HG03095 (cell line): ENCODE results near the gene RPRD1B.
"Not testable (repeated sequence)": the region's sequence is repeated elsewhere in the genome, so short reads cannot be mapped to it uniquely, and the experiment has no call there.

Source experiments
- ATAC-seq: cut with Tn5 transposase; IDR thresholded peaks from one replicate; pipeline ENCODE4 v1.9.1; 2021; ENCODE audit warnings: moderate library complexity; ENCODE audit not compliant: unreplicated experiment

Gene RPRD1B

DNA sequence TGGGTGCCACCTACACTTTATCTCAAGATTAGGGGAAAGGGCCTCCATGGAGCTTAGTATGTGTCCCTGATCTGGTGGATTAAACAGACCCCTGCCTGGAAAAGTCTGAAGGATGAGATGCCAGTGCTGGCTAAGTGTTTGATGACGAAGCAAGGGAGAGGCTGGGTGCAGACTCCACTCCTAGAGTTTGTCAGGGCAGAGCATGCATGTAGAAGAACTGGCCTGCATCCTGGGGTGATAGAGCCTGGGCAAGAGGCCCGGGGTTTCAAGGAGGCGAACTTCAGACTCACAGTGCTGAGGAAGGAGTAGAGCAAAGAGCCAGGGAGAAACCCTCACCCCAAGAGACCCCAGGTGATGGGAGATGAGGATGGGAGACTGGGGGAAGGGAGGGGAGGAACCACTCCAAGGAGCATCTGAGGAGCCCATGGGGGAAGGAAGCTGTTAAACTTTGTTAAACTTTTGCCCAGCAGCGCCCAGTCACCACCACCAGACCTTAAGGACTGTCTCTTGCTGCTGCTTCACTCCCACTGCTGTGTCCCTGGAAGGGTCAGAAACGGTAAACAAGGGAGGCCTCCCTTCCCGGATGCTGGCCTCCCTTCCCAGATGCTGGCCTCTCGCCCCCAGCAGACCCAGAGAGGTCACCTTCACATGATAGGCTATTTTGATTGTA, 61.6 kb downstream of the RPRD1B start:
- ATAC-seq: no peak

DNA sequence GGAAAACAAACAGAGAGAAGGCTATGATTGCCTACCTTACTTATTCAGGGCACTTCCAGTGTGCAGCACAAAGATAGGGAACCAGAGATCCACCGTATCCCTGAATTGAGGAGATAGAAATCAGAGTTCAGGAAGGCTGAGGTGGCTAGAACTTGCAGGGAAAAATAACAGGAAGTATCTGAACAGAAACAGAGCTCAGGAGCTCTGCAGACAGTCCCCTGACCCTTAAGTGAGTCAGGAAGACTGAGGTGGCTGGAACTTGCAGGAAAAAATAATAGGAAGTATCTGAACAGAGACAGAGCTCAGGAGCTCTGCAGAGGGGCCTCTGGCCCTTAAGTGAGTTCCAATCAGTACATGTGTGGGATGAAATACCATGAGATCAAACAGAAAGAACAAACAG, 65.4 kb downstream of the RPRD1B start:
- no peak for ATAC-seq

DNA sequence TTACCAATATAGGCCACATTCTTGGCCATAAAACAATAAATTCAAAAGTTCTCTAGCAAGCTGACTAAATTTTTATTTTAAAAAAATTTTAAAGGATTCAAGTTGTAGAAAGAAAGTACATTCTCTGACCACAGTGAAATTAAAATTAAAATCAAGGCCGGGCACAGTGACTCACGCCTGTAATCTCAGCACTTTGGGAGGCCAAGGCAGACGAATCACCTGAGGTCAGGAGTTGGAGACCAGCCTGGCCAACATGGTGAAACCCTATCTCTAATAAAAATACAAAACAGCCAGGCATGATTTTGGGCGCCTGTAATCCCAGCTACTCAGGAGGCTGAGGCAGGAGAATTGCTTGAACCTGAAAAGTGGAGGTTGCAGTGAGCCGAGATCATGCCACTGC, 68.7 kb downstream of the RPRD1B start:
- not testable (repeated sequence) for ATAC-seq

DNA sequence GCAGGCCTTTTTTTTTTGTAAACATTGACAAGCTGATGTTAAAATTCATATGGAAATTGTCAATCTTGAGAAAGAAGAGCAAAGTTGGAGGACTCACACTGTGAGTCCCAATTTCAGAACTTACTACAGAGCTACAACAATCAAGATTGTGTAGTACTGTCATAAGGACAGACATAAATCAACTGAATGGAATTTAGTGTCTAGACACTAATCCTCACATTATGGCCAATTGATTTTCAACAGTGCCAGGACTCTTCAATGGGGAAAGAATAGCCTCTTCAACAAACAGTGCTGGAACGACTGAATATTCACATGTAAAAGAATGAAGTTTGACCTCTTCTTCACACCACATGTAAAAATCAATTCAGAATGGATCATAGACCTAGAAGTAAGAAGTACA, 70.7 kb downstream of the RPRD1B start:
- no peak for ATAC-seq

DNA sequence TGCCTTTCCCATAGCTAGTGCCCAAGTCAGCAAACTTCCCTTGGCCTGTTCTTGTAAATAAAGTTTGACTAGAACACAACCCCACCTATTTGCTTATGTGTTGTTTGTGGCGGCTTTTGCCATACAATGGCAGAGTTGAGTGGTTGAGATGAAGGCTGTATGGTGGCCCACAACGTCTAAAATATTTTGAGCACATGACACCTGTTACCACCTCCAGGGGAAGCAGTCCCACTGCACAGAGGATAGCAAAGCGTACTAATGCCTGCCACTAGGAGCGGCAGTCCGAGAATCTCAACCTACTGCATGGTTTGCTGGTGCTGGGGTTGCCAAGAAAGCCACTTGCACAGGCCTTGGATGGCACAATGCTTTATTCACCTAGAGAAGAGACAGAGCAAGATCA, 72.9 kb downstream of the RPRD1B start:
- ATAC-seq: no peak

DNA sequence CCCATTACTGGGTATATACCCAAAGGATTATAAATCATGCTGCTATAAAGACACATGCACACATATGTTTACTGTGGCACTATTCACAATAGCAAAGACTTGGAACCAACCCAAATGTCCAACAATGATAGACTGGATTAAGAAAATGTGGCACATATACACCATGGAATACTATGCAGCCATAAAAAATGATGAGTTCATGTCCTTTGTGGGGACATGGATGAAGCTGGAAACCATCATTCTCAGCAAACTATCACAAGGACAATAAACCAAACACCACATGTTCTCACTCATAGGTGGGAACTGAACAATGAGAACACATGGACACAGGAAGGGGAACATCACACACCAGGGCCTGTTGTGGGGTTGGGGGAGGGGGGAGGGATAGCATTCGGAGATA, 73.8 kb downstream of the RPRD1B start:
- not testable (repeated sequence) for ATAC-seq

DNA sequence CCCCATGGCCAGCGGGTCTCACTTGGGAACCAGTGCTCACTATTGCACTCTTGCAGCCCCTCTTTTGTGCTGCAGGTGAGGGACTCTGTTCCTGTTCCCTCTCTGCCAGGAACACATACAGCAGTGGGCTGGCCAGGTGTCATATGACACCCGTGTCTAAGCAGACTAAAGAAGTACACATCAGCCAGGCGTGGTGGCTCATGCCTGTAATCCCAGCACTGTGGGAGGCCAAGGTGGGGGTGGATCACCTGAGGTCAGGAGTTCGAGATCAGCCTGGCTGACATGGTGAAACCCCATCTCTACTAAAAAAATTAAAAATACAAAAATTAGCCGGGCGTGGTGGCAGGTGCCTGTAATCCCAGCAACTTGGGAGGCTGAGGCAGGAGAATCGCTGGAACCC, 74.4 kb downstream of the RPRD1B start:
- ATAC-seq: not testable (repeated sequence)

DNA sequence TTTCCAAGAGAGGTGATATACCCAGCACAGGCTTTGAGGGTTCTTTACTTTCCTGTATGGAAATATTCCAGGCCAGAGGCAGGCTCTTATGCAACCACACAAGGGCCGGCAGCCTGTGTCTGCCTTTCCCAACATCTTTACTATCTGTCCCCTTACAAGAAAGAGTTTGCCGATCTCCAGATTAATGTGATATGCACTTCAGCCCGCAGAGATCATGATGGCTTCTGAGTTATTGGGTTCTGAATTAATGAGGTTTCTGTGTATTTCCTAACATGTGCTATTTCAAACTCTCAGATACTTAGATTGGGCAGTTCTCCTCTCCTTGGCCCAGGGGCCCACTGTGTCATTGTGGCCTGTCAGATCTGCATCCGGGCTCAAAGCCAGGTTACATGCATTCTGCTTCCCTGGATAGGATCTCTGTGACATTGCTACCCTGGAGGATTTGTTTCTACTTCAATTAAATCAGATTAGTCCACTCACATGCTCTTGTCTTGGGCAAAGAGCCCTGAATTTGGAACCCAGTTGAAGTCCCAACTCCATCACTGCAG, 75.0 kb downstream of the RPRD1B start:
- ATAC-seq: no peak

DNA sequence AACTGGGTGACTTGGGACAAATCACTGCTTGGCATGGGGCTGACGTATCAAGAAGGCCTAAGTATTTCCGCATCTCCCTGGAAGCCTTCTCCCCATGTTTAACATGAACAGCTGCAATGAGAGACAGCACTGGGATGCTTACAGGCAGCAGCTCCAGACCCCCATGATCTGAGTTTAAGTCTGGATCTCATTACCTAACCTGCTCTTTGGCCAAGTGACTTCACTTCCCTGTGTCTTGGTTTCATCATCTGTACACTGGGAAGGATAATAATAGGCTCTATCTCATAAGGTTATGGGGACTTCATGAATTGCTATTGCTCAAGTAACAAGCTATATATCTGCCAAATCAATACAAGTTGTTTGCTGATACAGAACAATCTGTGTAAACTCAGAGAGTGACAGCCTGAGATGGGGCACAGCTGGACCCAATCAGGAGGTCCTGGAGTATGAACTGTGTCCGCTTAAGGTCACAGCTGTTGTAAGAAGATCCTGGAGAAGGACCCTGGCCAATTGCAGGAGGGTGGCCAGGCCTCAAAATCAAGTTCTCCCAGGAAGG, 75.5 kb downstream of the RPRD1B start:
- ATAC-seq: no peak

DNA sequence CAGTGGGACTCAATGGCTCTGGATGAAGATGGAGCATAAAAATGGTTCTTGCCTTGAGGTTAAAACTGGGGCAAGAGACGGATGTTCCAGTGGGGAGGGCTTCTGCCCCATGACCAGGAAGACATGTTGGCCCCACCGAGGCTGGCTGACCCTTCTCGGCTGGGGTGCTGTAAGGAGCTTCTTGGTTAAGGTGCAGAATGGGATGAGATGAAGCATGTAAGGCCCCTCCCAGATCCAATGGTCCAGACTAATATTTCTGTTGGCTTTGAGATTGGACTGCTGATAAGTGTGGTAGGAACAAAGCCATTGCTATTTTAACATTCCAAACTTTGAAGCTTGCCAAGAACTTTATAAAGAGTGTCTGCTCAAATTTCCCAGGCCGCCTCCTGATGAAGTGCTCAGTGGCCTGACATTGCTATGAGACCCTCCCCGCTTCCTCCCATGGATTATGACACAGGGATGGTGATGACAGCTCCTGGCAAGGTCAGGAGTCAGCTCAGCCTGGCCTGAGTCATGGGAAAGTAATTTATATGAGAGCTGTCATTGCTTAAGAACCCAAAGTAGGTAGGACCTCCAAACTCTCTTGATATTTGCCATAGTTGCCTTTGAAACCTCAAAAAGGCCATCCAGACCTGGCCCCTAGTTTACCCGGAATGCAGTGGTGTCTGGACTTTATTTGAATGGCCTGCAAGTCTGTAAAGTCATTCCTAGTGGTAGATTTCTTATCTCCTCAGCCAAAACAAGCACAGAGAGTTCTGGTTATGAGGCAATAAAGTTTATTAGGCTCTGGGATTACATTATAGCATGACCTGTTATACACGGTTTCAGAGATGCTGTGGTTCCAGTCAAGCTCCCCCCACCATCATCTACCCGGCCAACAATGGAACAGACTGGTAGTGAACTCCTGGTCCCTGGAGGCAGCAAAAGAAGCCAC, 76.3 kb downstream of the RPRD1B start:
- ATAC-seq: no peak

DNA sequence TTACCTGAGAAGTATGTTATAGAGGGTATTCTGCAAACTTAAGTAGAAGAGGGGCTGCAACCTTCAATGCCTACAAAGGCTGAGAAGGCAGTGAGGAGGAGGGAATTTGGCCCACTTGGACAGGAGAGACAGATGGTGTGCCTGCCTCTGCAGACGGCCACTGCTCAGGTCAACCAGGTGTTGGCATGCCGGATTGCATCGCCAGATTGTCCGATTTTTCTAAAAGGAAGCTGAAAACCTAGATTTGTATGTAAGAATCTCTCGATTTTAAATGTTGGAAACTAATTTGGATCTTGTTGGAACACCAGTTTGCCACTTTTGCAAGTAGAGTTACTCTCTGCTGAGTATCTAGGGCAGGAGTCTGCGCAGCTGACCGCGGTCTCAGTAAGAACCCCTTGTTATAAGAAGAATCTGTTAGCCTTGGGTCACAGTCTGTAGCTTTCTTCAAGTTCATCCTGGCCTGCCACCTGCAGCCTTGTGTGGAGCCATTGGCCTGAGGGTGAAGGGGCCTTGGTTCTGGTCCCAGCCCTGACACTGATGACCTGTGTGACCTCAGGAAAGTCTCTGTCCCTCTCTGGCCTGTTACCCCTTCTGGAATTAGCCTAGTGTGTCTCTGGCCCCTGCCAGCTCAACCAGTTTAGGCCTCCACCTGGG, 77.1 kb downstream of the RPRD1B start:
- ATAC-seq: no peak

DNA sequence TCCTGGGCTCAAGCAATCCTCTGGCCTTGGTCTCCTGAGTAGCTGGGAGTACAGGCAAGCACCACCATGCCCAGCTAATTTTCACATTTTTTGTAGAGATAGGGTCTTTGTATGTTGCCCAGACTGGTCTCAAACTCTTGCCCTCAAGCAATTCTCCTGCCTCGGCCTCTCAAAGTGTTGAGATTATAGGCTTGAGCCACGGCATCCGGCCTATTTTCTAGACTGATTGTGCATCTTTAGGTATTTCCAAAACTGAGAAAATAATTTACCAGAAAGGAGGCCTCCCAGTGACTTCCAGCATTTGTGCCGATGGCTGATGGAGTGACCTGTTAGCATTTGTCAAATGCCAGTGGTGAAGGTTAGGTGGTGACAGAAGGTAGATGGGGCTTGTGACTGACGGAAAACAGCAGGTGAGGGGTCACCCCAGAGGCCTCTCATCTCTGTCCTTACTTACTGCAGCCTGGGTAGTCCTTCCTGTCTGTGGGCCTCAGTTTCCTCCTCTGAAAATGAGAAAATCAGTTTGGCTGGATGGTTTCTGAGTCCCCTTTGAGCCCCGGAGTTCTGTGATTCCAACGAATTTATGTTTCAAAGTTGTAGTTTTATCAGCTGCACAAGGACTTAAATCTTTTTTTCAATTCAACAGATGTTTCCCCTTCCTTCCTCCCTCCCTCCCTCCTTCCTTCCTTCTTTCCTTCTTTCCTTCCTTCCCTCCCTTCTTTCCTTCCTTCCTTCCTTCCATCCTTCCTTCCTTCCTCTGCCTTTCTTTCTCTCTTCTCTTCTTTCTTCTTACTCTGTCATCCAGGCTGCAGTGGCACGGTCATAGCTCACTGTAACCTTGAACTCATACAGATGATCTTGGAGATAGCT, 78.1 kb downstream of the RPRD1B start:
- no peak for ATAC-seq

DNA sequence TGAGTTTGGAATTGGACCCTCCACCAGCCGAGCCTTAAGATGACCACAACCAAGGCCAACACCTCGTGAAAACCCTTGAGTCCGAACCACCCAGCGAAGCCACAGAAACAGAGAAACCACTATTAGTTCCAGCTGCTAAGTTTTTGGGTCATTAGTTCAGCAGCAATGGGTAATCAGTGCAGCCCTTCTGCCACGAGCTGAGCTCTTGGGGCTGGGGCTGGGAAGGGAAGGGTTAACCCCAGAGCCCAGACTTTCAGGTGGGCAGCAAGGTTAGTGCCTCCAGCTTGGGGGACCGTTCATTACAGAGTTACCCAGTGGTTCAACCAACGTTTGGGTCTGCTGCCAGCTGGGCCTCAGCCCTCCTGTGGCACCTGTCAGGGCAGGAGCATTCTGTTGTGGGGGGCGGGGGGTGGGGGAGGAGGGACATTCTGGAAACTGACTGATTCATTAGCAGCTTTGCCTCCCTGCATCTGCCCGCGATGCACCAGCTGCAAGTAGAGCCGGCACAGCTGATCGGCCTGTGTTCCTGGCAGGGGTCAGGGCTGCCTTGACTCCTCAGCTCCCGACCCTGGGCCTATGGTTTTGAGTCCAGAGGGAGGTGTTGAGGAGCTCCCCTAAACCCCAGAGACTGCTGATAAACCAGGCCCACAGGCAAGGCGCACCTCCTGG, 78.8 kb downstream of the RPRD1B start:
- ATAC-seq: no peak

DNA sequence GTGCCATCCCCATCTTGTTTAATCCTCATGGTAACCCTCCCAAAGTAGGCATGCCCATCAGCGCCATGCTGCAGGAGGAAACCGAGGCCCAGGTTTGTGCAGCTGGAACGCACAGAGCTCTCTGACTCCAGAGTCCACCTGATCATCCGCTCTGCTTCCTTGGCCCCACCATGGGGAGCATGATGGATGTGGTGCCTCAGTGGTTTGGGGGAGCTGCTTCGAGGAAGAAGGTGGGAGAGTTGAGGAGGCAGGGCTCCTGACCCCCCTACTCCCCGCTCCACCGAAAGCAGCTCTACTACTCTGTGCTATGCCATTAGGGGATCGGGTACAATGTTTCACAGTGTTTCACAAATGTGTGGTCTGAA, 79.4 kb downstream of the RPRD1B start:
- no peak for ATAC-seq

DNA sequence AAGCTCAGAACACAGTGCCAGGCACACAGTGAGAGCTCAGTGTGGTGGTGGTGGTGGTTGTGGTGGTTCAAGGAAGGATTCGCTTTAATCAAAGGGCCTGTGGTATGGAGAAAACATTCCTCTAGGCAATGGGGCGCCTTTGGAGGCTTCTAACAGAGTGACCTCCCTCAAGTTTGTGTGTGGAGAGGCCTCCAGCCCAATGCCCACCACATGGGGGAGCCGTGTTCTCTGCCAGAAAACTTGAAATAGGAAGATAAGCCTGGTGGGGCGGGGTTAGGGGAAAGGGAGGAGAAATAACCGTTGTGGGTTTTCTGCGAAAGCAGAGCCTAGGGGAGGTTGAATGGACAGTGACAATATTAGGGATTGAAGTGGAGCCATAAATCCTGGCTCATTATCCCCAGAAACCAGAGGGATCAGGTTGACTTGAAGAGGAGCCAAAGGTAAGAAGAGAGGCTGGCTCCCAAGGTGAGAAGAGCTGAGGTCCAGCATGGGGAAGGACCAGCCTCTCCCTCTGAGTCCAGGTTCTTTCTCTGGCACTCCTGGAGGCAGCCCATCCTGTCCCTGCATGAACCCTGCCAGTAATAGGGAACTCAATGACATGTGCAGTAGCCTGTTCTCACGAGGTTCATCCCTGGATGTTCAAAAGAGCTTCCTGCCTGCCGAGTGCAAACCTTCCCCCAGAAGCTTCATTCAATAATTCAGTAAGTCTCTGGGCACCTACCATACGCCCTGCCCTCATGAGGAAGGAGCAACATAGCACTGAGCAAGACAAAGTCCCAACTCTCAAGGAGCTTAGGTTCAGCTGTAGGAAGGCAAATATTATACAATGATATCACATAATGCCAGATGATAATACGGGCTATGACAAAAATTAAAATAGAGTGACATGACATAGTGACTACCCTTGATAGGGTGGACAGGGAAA, 80.1 kb downstream of the RPRD1B start:
- ATAC-seq: no peak

DNA sequence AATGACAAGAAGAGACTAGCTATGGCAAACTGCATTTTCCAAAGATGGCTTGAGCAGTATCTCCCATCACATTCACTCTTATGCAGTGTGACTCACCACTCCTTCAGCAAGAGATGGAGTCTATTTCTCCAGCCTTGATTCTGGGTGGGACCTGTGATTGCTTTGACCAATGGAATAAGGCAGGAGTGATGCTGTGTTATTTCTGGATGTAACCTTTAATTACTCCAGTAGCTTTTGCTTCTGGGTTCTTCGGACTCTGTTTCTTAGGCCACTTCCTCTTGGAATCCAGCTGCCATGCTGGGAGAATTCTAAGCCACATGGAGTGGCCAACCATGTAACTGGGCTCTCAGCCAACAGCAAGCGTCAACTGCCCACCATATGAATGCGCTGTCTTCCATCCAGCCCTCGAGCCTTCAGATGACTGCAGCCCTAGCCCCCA, 80.8 kb downstream of the RPRD1B start:
- ATAC-seq: no peak

DNA sequence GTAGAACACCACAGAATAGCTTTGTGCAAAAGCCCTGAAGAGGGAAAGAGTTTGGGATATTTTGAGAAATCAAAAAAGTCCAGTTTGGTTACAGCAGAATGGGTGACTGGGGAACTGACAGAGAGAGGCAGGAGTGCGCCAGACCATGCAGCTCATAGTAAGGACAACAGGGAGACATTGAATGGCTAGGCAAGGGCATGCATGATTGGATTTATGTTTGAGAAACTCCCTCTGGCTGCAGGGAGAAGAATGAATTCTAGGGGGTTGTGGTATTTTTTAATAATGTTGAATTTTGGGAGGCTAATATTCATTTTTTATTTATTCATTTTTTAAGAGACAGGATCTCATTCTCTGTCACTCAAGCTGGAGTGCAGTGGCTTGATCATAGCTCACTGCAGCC, 81.7 kb downstream of the RPRD1B start:
- ATAC-seq: no peak

DNA sequence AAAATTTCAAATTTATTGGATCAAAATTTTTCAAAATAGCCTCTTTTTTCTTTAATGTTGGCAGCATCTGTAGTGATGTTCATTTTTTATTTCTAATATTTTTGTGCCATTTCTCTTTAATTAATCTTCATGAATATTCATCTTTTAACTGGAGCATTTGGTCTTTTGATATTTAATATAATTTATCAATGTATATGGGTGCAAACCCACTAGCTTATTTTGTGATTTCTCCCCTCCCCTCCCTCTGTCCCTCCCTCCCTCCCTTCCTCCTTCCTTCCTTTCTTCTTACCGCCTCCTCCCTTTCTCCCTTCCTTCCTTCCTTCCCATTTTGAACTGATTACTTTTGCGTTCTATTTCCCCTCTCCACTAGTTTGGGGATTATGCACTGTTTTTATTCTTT, 82.3 kb downstream of the RPRD1B start:
- ATAC-seq: no peak
